GM12891 (cell line): ENCODE data around the gene TTC27.

Experiments used
- DNase-seq: peaks from one replicate; pipeline ENCODE4 v3.0.0; 2011; ENCODE audit warnings: low spot score; ENCODE audit not compliant: insufficient read length
- FAIRE-seq: peaks from 2 replicates; lab custom pipeline; 2011; peaks lifted over from hg19 to GRCh38; lab: Jason Lieb, UNC
- PAX5 ChIP-seq: IDR thresholded peaks from 2 replicates; pipeline ENCODE4 v1.6.1; 2011; ENCODE audit warnings: low read length, moderate library complexity, mild to moderate bottlenecking; ENCODE audit not compliant: insufficient read depth, severe bottlenecking
- POLR2A ChIP-seq: IDR thresholded peaks from 2 replicates; pipeline ENCODE4 v1.6.1; 2011; ENCODE audit warnings: low read depth, low read length, control low read depth
- POLR2AphosphoS5 ChIP-seq: IDR thresholded peaks from 2 replicates; pipeline ENCODE4 v1.6.1; 2011; ENCODE audit warnings: low read depth, low read length, control low read depth
- POU2F2 ChIP-seq: IDR thresholded peaks from 2 replicates; pipeline ENCODE4 v1.6.1; 2011; ENCODE audit warnings: low read depth, mild to moderate bottlenecking, control low read depth, low read length, moderate library complexity
- SPI1 ChIP-seq: IDR thresholded peaks from 2 replicates; pipeline ENCODE4 v1.6.1; 2011; ENCODE audit warnings: low read depth, low read length, control low read depth
- TAF1 ChIP-seq: IDR thresholded peaks from 2 replicates; pipeline ENCODE4 v1.6.1; 2011; ENCODE audit warnings: low read depth, low read length, control low read depth

The TTC27 gene

GRCh38 chr2:32810909-32811495 is 183.2 kb downstream of the TTC27 start:
- TF ChIP-seq POLR2A (no peak), TAF1 (no peak), PAX5 (no peak), POU2F2 (no peak), POLR2AphosphoS5 (no peak), SPI1 (no peak)
- no peak for DNase-seq
- FAIRE-seq = no peak

- DNase-seq (no peak), FAIRE-seq (no peak)
- TF ChIP-seq POLR2A = no peak
- TF ChIP-seq POU2F2 = no peak
- no peak for TF ChIP-seq PAX5
- TF ChIP-seq POLR2AphosphoS5 = no peak
- TF ChIP-seq TAF1 = no peak
- TF ChIP-seq SPI1 = no peak
Measured at GRCh38 chr2:32811696-32812095, 183.8 kb downstream of the TTC27 start.

- no peak for FAIRE-seq
- TF ChIP-seq POU2F2 = no peak
- no peak for TF ChIP-seq PAX5
- no peak for TF ChIP-seq SPI1
- no peak for TF ChIP-seq POLR2A
- no peak for TF ChIP-seq POLR2AphosphoS5
- TF ChIP-seq TAF1 = no peak
- DNase-seq = no peak
Measured at GRCh38 chr2:32812316-32812715, 184.5 kb downstream of the TTC27 start.

GRCh38 chr2:32820088-32820487 is 192.2 kb downstream of the TTC27 start:
- no peak for DNase-seq
- TF ChIP-seq POLR2A = no peak
- no peak for TF ChIP-seq POLR2AphosphoS5
- no peak for TF ChIP-seq POU2F2
- no peak for FAIRE-seq

- no peak for TF ChIP-seq PAX5
- no peak for TF ChIP-seq POLR2AphosphoS5
- no peak for TF ChIP-seq TAF1
- no peak for TF ChIP-seq POU2F2
- no peak for FAIRE-seq
- no peak for DNase-seq
Measured at GRCh38 chr2:32820701-32821100, 192.9 kb downstream of the TTC27 start.

GRCh38 chr2:32824070-32824809 is 196.4 kb downstream of the TTC27 start:
- FAIRE-seq = no peak
- no peak for DNase-seq
- TF ChIP-seq PAX5 (no peak), SPI1 (no peak), POU2F2 (no peak), TAF1 (no peak), POLR2AphosphoS5 (no peak), POLR2A (no peak)

GRCh38 chr2:32825291-32825712 is 197.5 kb downstream of the TTC27 start:
- TF ChIP-seq TAF1 = no peak
- no peak for TF ChIP-seq POLR2AphosphoS5
- no peak for TF ChIP-seq POU2F2
- TF ChIP-seq PAX5 = no peak
- no peak for TF ChIP-seq POLR2A
- TF ChIP-seq SPI1 = no peak
- FAIRE-seq (no peak), DNase-seq (no peak)

GRCh38 chr2:32830196-32830595 is 202.3 kb downstream of the TTC27 start:
- no peak for DNase-seq
- FAIRE-seq = no peak
- TF ChIP-seq PAX5 = no peak
- TF ChIP-seq SPI1 = no peak
- TF ChIP-seq TAF1 = no peak

- DNase-seq = no peak
- no peak for TF ChIP-seq TAF1
- no peak for TF ChIP-seq POU2F2
- TF ChIP-seq POLR2A = no peak
- no peak for TF ChIP-seq PAX5
- no peak for TF ChIP-seq SPI1
- no peak for TF ChIP-seq POLR2AphosphoS5
- no peak for FAIRE-seq
Measured at GRCh38 chr2:32832821-32833220, 205.0 kb downstream of the TTC27 start.

GRCh38 chr2:32833709-32834108 is 205.9 kb downstream of the TTC27 start:
- DNase-seq (no peak), FAIRE-seq (no peak)
- no peak for TF ChIP-seq POLR2A
- no peak for TF ChIP-seq POLR2AphosphoS5

- no peak for TF ChIP-seq SPI1
- TF ChIP-seq POLR2A = no peak
- no peak for TF ChIP-seq TAF1
- TF ChIP-seq POLR2AphosphoS5 = no peak
- TF ChIP-seq POU2F2 = no peak
- TF ChIP-seq PAX5 = no peak
- DNase-seq (no peak), FAIRE-seq (no peak)
Measured at GRCh38 chr2:32835148-32835547, 207.3 kb downstream of the TTC27 start.
